Stomach (tissue), 9 donors: Measurements from ENCODE around the gene GRIP2. TPM values are rescaled to one million over a fixed set of nuclear protein-coding genes. Genes with fewer than 3 reads are reported as not detected.

Experiments
- DNase-seq, 2 donors: peaks; one replicate each; pipeline versions ENCODE4 v3.0.0 to v3.0.0-alpha.2; 2013 to 2019
- H3K27ac ChIP-seq, 5 donors: fragments of 200-600 bp in 4 of 5; sonication (generic) in 4 of 5; one replicate each; pipeline ENCODE4 v1.5.1; 2013 to 2019; ENCODE audit warnings: mild to moderate bottlenecking in 1 of 5, moderate library complexity in 1 of 5
- H3K27me3 ChIP-seq, 3 donors: fragments of 200-600 bp; sonication (generic); one replicate each; pipeline ENCODE4 v1.5.1; 2017 to 2019; ENCODE audit warnings: mixed run types in 1 of 3
- H3K36me3 ChIP-seq, 4 donors: fragments of 200-600 bp; sonication (generic); 1 replicate in 3 of 4; 2 replicates in 1 of 4; pipeline ENCODE4 v1.5.1; 2016 to 2019
- H3K4me1 ChIP-seq, 4 donors: fragments of 200-600 bp; sonication (generic); one replicate each; pipeline ENCODE4 v1.5.1; 2016 to 2019
- H3K4me3 ChIP-seq, 4 donors: fragments of 200-600 bp; sonication (generic) in 3 of 4; one replicate each; pipeline ENCODE4 v1.5.1; 2016 to 2019; ENCODE audit warnings: mild to moderate bottlenecking in 1 of 4
- H3K9me3 ChIP-seq, 4 donors: fragments of 200-600 bp; sonication (generic); one replicate each; pipeline ENCODE4 v1.5.1; 2016 to 2019
- EP300 ChIP-seq: sonication (generic); formaldehyde crosslinking; IDR thresholded peaks from one replicate; pipeline ENCODE4 v1.6.1; 2017; ENCODE audit warnings: antibody characterized with exemption
- POLR2A ChIP-seq, 4 donors: fragments of 450-650 bp; IDR thresholded peaks; one replicate each; pipeline ENCODE4 v1.6.1; 2016; ENCODE audit warnings: antibody characterized with exemption in 4 of 4, control low read depth in 2 of 4, mild to moderate bottlenecking in 1 of 4, moderate library complexity in 1 of 4
- POLR2AphosphoS5 ChIP-seq, 3 donors: sonication (generic); formaldehyde crosslinking; IDR thresholded peaks; one replicate each; pipeline ENCODE4 v1.6.1; 2016; ENCODE audit warnings: antibody characterized with exemption in 3 of 3
- WGBS, 5 donors: extraction: QIAGEN DNeasy Blood & Tissue Kit in 3 of 5; methylation state at CpG; one replicate each; pipeline versions ENCODE4 v1.1.5 to v1.1.7; 2013 to 2018; 5-methylcytosine and 5-hydroxymethylcytosine counted together
- intact Hi-C: fragments of 100-400 bp; cut with DNase I; formaldehyde crosslinking; loops from one replicate; pipeline ENCODE4 v1.15.1; 2023; ENCODE audit warnings: low total_unique reads
- polyA plus RNA-seq, 3 donors: library from polyadenylated mRNA; stranded (reverse); fragments of 200-250 nt; gene quantifications; one replicate each; pipeline ENCODE4 v1.2.3, GENCODE V29; 2013
- total RNA-seq, 5 donors: library from RNA; depleted of rRNA; stranded (reverse); fragments of >200 nt; gene quantifications; one replicate each; pipeline versions ENCODE4 v1.1.0 to v1.2.3, GENCODE V29; 2014 to 2016
- TF ChIP-seq, protein P1 (sequence below), 7 experiments: fragments of 450-650 bp in 4 of 7; fragments of 200-600 bp in 3 of 7; sonication (generic) in 3 of 7; IDR thresholded peaks; one replicate each; pipeline ENCODE4 v1.5.1; 2016 to 2019; ENCODE audit warnings: antibody characterized with exemption in 7 of 7, control low read depth in 2 of 7, mild to moderate bottlenecking in 1 of 7
- donor health status: healthy with polysubstance abuse.
- donor health status: Bipolar disorder and iron deficiency.
- donor health status: healthy.

GRIP2 gene
- total and polyA plus RNA-seq, 8 donors = 0.58 to 33.8 (median 2.8) TPM

DNA sequence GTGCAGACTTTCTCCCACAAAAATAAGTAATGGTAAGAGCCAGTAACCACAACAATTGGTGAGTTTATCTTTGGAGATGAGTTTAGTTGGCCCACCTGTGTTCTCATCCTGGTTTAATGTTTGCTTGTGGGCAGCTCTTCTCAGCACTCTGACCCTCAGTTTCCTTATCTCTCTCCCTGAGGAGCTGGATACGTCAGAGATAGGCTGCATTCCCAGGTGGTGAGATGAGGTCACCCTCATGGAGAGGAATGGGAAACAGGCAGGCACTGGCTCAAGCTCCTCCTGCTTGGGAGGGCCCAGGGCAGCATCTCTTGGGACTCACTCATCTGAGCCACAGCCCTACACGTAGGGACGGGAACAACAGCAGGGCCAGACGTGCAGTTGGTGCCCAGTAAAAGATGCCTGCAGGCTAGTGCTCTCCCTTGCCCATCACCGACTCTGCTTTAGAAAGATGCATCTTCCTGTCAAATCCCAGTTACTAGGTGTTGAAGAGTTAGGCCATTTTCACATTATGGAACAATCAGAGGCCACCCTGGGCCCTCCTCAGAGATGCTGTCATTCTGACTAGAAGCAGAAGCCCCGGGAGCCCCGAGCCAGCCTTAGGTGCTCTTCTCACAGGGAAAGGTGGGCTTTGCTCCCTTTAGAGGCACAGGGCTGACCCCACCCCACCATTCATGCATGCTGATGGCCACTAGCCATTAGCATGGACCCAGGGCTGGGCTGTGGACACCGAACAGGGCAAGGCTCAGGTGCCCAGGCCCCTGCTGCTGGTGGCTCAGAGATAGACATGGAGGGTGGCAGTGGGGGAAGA lies 59.7 kb downstream of the GRIP2 start:
- intact Hi-C loops = no loop called here
- 77 to 85% (median 82%) methylated on average over 7 to 8 of the region's 8 CpGs for WGBS, 5 donors
- no peak overlapping the region for H3K27ac ChIP-seq
- no peaks in the 10 kb centered on the region for H3K27me3 ChIP-seq
- DNase-seq = peak in 1 of 2 donors; percentile 44
- H3K4me1 ChIP-seq = peaks cover 0 to 13% (median 8%) of the 10 kb centered on the region in 4 donors
- peaks cover 49 to 100% (median 98%) of the 10 kb centered on the region in 4 donors for H3K36me3 ChIP-seq
- TF ChIP-seq POLR2AphosphoS5 (IDR thresholded peaks at IDR 0.05) (no peak), POLR2A (IDR thresholded peaks at IDR 0.05) (no peak), EP300 (no peak)
- TF ChIP-seq, protein P1, sequence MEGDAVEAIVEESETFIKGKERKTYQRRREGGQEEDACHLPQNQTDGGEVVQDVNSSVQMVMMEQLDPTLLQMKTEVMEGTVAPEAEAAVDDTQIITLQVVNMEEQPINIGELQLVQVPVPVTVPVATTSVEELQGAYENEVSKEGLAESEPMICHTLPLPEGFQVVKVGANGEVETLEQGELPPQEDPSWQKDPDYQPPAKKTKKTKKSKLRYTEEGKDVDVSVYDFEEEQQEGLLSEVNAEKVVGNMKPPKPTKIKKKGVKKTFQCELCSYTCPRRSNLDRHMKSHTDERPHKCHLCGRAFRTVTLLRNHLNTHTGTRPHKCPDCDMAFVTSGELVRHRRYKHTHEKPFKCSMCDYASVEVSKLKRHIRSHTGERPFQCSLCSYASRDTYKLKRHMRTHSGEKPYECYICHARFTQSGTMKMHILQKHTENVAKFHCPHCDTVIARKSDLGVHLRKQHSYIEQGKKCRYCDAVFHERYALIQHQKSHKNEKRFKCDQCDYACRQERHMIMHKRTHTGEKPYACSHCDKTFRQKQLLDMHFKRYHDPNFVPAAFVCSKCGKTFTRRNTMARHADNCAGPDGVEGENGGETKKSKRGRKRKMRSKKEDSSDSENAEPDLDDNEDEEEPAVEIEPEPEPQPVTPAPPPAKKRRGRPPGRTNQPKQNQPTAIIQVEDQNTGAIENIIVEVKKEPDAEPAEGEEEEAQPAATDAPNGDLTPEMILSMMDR (IDR thresholded peaks at IDR 0.05) = no peak
- H3K9me3 ChIP-seq = no peaks in the 10 kb centered on the region
- no peak overlapping the region for H3K4me3 ChIP-seq

DNA sequence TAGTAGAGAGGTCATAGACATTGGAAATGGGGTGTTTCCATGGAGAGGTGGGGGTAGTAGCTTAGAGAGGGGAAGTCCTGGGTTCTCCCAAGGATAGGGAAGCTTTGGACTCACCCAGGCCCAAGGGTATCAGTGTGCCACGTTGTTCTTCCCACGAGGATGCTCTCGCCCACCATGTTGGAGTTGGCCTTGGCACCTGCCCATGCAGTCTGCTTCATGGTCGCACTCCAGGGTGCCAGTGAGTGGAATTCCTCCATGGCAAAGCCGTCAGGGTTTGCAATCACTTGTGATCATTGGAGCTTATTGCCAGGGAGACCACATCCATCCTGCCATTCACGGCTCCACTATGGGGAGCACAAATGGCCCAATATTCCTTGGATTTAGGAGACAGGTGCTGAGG lies 60.6 kb downstream of the GRIP2 start:
- TF ChIP-seq POLR2AphosphoS5 (IDR thresholded peaks at IDR 0.05) (no peak), EP300 (no peak), POLR2A (IDR thresholded peaks at IDR 0.05) (no peak)
- TF ChIP-seq, protein P1 (IDR thresholded peaks at IDR 0.05) = no peak
- no peak for DNase-seq

DNA sequence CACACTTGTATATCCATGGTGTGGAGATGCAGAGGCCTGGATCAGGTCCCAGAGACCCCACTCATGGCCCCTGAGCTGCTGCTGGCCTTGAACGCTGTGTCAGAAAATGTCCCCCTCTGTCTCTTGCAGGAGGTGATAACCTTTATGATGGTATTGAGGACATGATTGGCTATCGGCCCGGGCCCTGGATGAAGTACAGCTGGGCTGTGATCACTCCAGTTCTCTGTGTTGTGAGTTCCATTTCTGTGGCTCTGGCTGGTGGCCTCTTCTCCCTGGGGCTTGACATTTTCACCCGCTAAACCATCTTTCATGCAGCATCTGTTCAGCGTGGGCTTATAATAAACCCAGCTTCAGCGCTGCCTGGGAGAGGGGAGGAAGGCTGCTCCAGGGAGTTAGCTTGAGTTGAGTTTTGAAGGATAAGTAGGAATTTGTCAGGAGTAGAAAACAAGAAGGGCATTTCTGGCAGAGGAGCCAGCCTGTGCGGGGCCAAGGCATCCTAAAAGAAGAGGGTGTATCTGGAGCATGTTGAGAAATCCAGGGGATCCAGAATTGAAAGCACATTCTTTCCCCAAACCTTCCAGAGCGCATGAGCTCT lies 61.1 kb downstream of the GRIP2 start:
- intact Hi-C loops = no loop called here
- TF ChIP-seq, protein P1 (IDR thresholded peaks at IDR 0.05) = no peak
- Histone ChIP-seq H3K36me3 (peaks cover 36 to 100% (median 95%) of the 10 kb centered on the region in 4 donors), H3K27me3 (no peaks in the 10 kb centered on the region), H3K4me3 (no peak overlapping the region), H3K9me3 (no peaks in the 10 kb centered on the region), H3K27ac (no peak overlapping the region), H3K4me1 (peaks cover 0 to 14% (median 9%) of the 10 kb centered on the region in 4 donors)
- DNase-seq = no peak
- WGBS, 5 donors = 80 to 89% (median 88%) methylated on average over 8 of the region's 8 CpGs

More for the DNA sequence above, 60.6 kb downstream of the GRIP2 start:
- intact Hi-C loops = no loop called here
- Histone ChIP-seq H3K27ac (no peak overlapping the region), H3K4me3 (no peak overlapping the region), H3K9me3 (no peaks in the 10 kb centered on the region), H3K27me3 (no peaks in the 10 kb centered on the region), H3K4me1 (peaks cover 0 to 13% (median 8%) of the 10 kb centered on the region in 4 donors), H3K36me3 (peaks cover 41 to 100% (median 95%) of the 10 kb centered on the region in 4 donors)
- WGBS, 5 donors = 90 to 100% (median 94%) methylated on average over 3 to 6 of the region's 6 CpGs

DNA sequence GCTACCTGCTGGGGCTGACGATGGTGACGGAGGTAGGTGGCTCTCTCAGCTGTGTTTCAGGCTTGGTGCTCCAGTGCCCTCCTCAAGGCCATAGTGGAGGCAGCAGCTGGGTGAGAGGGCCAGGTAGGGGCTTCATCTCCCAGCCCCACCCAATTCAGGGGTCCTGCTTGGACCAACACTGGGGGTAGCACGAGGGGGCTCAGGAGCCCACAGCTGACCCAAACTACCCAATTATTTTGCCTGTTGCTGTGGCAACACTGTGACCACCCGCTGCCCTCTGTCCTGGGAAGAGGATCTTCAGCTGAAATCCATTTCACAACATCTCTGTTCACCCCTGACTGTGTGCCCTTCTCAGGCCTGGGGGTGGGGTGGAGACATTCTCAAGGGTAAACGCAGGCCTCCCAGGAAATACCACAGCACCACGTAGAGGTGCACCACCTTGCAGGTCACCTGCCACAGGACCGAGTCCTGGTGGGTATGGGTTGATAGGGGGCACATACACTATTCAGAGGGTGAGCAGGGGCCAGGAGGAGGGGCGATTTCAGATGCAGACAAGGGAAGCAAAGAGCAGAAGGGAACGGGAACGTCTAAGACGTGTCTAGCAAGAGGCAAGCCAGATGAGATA lies 62.7 kb downstream of the GRIP2 start:
- 91 to 96% (median 93%) methylated on average over 9 to 11 of the region's 11 CpGs for WGBS, 5 donors
- H3K4me3 ChIP-seq = no peak overlapping the region
- intact Hi-C loops = no loop called here
- H3K9me3 ChIP-seq = no peaks in the 10 kb centered on the region
- H3K27ac ChIP-seq = no peak overlapping the region
- peaks cover 4 to 24% (median 13%) of the 10 kb centered on the region in 4 donors for H3K4me1 ChIP-seq
- peaks cover 36 to 100% (median 94%) of the 10 kb centered on the region in 4 donors for H3K36me3 ChIP-seq
- no peak for TF ChIP-seq POLR2A (IDR thresholded peaks at IDR 0.05)
- TF ChIP-seq, protein P1 (IDR thresholded peaks at IDR 0.05) = no peak
- TF ChIP-seq POLR2AphosphoS5 (IDR thresholded peaks at IDR 0.05) = no peak
- TF ChIP-seq EP300 = no peak
- no peaks in the 10 kb centered on the region for H3K27me3 ChIP-seq
- DNase-seq = no peak
